Stimulated activated CD4-positive, alpha-beta T cell treated with anti-CD3 and anti-CD28 coated beads, Interleukin-4, amount 100 ng/mL, for 4 hours (primary cell): ENCODE measurements around the gene GNA14.
"Not testable (repeated sequence)": the region's sequence is repeated elsewhere in the genome, so short reads cannot be mapped to it uniquely, and the experiment has no call there.

Source experiments
- DNase-seq, 2 experiments: peaks; one replicate each; pipeline ENCODE4 v3.0.0-alpha.2; 2020

The GNA14 gene

DNA sequence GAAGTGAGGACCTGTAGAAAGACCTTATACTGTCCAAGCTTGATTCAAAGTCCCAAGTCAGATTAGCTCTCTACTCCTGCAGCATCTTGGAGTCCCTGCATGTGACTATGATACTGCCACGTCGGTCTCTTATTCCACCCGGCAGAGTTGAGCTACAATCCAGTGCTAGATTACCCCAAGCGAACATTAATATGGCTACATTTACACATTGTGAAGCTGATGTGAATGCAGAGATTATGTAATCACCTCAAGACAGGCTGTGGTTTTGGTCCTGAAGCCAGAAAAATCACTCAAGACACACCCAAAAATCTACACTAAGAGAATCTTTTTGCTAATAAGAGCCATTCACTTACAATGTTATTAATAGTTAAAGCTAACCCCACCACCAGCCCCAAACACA, 116.7 kb downstream of the GNA14 start:
- no peak for DNase-seq

DNA sequence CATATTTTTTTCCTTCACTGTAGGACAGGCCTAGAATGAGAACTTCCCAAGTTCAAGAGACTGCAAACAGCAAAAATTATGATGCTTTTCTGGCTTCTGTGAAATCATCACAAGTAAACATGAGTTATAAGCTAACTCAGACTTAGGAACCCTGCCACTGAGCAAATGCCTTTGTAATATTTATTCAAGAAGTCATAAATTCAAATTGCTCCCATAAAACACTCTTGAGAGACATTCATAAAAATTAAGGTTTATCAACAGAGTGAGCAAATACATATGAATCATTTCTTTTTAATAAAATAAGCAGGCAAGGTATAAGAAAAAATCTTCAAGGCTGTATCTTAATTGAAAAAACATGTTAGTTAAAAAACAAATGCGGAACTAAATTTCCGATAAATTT, 124.2 kb downstream of the GNA14 start:
- no peak for DNase-seq

DNA sequence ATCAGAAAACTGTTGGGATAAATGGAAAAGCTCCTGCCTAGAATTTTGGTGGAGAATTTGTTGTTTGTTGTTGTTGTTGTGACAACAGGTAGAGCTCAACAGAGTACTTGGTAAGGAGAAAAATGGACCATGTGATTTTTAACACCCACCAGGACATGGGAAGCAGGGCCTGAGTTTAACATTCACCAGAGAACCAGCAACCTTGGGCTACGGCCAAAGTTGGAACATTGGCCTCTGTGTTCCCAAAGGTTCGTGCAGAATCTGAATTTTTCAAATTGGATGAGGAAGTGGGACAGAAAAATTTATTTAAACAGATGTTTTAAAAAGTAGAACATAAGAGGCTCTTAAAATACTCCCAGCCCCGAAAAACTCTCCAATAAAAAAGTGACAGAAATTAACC, 127.0 kb downstream of the GNA14 start:
- DNase-seq: no peak

DNA sequence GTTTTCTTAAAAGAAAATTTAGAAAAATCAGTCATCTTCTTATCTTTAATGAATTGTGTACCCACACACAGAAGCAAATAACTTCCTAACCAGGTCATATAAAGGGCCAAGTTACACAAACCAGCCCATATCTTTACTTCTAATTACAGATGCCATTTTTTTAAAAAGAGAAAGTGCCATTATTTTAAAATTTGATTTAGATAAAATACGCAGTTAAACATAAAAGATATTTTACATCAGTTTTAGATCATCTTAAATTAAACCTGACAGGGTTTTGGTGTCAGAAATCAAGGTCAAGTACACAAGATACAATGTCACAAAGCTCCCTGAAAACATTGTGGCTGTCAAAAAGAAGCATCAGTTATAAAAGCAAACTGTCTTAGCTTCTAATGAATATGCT, 129.4 kb downstream of the GNA14 start:
- no peak for DNase-seq

DNA sequence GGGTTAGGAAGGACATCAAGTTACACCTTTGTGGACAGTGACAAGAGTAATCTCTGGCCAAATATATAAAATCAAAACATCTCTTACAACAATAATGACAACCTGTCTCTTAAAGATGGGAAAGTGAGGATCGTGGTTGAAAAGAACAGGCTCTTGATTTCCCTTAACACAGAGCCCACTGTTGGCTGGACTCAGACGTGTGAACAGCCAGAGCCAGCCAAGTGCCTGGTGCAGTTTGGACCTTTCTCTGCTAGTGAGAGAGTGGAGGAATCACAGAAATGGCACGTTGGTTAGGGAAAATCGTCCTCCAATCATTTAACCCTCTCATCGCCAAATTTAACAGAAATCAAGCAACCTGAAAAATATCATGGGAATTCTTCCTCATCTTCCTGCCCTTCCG, 131.3 kb downstream of the GNA14 start:
- DNase-seq: no peak

DNA sequence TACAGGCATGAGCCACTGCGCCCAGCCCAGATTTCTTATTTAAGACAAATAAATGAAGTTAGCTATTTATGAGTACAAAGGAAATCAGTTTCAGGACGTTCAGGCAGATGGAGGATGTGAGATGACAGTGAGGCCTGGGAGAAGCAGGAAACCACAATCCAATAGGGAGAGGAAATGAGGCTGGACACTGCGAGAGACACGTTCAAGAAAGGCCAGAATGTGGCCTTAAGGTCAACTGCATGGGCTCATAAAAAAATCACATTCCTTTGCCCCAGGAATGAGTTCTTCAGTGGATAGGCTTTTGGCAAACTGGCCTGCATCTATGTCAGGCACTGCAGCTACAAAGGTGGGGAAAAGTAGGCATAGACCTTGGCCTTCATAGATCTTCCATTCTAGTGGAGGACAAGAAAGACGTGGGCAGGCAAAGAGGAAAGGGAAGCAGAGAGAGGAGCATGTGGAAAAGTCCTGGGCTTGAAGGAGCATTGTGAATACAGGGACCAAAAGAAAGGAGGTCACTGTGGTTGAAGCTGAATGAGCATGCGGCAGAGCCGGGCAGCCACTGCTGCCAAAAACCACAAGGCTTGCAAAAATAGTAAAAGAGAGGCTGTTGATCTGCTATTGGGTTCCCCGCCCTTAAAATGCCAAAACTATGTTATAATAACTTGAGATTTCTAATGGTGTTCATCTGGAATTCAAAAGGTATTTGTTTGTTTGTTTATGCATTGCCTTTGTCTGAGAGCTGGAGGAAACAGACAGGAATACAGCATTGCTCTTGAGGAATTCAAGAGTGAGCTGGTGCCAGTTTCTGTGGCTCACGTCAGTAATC, 133.0 kb downstream of the GNA14 start:
- no peak for DNase-seq

DNA sequence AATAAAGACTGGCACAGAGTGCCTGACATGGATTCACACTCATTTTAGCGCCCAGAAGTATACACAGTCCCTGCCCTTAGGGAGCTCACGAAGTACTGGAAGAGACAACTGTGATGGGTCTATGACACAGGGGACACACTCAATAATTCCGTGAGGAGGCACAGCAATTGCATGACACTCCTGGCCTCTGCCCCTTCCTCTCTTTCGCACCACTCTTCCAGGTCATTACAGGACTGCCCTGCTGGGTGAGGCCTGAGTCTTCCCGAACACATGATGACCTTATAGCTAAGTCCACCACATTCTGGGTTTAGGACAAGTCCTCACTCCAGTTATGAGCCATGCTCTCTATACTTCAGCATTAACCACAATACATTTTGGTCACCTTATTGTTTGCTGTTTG, 134.7 kb downstream of the GNA14 start:
- no peak for DNase-seq

DNA sequence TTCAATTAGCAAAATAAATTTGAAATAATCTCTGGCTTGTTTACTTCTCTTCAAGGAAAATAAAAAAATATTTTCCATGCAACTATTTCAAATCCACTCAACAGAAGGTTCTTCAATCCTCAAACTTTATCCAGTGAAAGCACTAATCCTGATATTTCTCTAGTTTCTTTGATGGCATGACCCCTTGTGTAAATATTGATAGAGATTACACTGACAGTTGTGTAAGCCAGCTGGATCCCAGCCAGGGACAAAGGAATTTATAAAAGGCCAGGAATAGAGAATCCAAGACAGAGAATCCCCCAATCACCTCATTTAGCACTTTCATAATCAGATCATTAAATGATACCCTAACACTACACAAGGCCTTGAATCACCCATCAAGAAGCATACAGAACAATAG, 135.2 kb downstream of the GNA14 start:
- no peak for DNase-seq

DNA sequence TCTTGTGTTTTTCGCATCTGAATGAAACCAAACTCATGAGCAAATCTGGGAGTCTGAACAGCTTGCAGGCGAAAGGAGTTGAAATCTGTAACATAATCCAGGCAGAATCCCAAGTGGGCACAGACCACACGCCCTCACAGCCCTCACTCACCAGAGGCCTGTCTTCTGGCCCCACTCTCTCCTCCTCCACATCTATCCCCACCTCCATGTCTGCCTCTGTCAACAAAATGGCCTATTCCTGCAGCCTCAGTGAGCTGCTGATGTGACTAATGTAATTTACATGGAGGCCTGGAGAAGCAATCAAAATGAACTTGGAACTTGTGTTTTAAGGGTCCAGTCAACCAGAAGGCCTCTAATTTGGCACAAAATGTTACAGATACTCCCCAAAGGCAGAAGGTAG, 136.6 kb downstream of the GNA14 start:
- no peak for DNase-seq

DNA sequence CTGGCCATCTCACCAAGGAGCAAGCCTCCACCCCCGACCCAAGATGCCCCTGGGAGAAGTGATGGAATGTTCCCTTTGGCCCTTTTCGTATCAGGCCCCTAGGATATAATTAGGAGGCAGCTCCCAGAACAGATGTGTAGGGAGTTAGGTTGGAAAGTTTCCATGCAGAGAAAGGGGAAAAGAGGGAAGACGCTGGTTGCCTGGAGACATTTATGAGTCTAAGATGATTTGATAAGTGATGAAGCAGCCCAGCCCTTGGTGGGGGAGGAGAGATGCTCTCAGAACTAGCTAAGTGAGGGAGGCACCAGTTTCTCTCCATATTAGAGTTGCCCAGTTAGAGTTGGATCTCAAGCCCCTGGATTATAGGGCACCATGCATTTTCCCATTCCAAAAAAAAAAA, 137.5 kb downstream of the GNA14 start:
- no peak for DNase-seq

DNA sequence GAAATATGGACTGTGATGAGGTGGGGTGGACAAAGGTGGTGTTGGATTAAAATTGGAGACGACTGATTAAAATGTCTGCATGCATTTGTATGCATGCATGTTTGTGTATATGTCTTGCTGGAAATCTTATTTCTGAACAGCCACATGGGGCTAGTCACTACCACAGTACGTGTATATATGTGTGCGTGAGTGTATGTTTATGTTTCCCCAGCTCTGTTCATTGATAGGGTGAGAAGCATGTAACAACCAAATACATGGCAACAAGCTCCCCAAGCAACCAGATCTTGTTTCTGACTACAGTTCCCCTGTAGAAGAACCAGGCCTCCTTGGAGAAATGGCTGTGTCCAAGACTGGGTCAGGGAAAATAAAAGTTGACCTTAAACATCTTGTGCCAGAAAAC, 139.7 kb downstream of the GNA14 start:
- DNase-seq: no peak

DNA sequence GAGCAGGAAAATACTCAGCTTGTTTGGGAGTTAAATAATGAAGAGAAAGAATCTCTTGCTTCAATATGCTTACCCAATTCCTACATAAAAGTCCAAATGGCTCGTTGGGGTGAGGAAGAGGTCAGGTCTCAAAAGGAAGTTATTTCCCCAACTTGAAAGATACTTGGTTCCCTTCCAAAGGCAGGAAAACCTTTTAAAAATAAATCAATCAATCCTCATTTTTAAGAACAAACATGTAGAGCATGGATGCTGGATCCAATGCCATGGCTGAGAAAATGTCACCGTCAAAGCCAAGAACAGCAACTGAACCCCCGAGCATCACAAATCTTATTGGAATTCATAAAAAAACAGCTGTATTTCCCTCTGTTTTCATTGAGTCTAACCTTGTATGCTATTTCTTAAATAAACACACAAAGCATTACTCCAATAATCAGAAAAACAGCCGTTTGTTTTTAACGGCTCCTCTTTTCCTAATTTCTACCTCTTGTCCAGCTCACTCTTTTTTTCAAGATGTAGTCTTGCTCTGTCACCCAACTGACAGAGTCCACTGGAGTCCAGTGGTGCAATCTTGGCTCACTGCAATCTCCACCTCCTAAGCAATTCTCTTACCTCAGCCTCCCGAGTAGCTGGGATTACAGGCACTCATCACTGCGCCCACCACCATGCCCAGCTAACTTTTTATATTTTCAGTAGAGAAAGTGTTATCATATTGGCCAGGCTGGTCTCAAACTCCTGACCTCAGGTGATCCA, 140.7 kb downstream of the GNA14 start:
- DNase-seq: no peak

DNA sequence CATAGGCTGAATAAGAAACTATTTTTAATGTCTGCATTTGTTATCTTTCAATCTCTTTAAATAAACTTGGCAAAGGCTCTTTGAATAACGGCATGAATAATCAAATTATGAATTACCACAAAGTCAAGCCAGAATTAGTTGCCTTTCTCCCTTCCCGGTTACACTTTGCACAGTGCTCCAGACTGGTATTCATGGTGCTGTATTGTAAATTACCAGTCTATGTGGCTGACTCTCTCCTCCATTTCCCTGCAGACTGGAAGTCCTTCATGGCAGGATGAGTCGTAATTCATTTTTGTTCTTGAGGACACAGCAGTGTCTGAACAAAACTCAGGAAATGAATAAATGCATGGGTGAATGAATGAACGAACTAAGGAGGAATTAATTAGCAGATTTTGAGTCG, 142.9 kb downstream of the GNA14 start:
- DNase-seq: no peak

DNA sequence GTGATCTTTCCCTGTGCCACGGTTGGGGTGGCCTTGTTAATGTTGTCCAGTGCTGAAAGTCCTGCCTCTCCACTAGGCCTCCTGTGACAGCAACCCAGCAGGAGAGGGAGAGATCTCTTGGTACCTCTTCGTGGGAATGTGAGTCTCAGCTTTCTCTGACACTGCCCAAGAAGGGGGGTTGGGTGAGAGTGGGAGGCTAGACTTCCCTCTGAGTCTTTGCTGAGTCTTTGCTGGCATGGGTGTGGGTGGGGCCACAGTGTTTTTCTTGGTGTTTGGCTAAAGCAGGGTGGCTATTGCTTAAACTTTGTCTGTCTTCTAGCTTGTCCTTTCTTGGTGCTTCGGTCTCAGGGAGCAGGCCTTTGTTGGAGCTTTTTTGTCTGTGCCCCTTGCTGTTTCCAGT, 145.6 kb downstream of the GNA14 start:
- DNase-seq: no peak

DNA sequence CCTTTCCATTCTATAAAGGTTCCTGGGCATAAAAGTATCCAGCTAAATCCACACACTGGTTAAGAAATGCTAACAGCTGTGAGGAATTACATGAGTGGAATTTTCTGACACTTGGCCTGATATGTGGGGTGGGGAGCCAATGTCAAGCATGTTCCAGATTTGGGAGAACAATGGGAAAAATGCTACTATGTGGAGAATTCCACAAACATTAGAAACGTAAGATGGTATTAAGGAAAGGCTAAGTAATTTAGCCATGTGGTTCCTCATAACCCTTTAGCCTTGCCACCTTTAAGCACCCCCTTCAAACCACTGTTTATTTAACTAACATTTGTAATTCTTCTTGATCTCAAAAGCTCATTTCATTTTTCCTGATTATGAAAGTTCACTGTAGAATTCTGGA, 149.2 kb downstream of the GNA14 start:
- no peak for DNase-seq

DNA sequence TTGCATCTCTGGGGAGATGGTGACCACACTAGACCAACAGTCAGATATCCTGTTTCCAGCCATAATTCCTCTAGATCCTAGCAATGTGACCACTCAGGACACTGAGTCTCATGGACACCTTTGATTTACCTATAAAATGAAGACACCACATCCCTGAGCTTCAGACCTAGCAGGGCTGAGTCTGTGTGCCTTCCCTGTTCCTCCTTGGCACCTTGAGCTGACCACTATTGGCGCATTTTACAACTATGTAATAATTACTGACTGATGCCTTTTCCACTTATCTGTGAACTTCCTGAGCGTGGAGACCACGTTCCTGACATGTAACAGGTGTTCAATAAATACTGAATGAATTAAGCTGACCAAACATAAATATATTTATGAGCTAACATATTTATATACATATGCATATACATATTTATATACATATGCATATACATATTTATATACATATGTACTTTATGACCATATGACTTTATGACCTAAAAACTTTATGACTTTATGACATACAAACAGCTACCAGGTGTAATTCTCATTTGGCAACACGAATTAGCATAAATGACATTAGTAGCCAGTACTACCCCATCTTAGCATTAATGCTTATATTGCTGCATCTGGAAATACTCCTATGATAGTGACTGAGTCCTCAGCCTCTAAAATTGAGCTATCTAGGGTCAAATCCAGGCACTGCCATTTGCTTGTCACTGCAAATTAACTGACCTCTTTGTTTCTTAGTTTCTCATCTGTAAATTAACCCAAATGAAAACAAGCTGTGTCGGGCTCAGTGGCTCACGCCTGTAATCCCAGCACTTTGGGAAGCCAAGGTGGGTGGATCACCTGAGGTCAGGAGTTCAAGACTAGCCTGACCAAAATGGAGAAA, 150.6 kb downstream of the GNA14 start:
- DNase-seq: no peak

DNA sequence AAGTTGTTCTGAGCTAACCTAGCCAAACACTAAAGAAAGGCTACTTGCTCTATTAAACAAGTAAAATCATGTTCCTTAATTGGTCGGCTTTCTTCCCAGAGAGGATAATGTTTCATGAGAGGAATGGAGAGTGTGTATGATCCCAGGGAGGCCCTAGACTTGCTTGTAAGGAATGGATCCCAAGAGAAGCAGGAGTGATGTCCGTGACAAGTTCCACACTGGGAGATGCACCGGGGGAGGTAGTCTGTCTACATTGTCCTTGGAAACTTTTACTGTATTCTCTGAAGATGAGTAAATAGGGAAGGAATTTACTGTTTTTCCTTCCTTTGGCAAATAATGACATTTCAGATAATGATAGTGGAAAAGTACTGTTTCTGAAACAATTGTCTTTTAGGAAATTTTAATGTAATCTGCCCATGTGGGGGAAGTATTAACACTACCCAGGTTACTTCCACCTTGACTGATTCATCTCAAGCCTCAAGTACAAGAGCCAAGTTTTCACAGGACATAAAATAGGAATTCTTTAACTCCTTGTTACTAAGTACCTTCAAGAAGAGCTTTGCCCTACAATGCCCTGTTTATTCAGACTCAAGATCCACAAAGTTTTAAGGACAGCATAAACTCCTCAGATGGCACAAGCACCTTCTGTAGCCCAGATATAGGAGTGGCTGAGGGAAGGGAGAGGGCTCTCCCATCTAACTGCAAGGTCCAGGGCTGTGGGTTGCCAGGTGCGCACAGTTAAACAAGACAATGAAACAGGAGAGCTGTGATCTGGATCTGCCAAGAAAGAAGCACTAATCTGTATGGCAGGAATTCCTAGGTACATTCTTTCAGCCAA, 152.1 kb downstream of the GNA14 start:
- no peak for DNase-seq

DNA sequence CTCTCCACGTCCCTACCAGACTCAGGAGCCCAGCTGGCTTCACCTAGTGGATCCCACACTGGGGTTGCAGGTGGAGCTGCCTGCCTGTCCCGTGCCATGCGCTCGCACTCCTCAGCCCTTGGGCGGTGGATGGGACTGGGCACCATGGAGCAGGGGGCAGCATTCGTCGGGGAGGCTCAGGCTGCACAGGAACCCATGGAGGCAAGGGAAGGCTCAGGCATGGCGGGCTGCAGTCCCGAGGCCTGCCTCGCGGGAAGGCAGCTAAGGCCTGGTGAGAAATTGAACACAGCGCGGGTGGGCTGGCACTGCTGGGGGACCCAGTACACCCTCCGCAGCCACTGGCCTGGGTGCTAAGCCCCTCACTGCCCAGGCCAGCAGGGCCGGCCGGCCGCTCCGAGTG, 157.8 kb downstream of the GNA14 start:
- not testable (repeated sequence) for DNase-seq

DNA sequence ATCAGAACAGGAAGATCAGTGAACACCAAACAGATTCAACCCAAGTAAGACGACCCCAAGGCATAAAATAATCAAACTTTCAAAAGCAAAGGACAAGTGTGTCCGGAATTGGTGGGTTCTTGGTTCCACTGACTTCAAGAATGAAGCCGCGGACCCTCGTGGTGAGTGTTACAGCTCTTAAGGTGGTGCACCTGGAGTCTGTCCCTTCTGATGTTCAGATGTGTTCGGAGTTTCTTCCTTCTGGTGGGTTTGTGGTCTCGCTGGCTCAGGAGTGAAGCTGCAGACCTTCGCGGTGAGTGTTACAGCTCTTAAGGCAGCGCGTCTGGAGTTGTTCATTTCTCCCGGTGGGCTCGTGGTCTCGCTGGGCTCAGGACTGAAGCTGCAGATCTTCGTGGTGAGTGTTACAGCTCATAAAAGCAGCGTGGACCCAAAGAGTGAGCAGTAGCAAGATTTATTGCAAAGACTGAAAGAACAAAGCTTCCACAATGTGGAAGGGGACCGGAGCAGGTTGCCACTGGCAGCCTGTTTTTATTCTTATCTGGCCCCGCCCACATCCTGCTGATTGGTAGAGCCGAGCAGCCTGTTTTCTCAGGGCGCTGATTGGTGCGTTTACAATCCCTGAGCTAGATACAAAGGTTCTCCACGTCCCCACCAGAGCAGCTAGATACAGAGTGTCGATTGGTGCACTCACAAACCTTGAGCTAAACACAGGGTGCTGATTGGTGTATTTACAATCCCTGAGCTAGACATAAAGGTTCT, 158.5 kb downstream of the GNA14 start:
- not testable (repeated sequence) for DNase-seq

DNA sequence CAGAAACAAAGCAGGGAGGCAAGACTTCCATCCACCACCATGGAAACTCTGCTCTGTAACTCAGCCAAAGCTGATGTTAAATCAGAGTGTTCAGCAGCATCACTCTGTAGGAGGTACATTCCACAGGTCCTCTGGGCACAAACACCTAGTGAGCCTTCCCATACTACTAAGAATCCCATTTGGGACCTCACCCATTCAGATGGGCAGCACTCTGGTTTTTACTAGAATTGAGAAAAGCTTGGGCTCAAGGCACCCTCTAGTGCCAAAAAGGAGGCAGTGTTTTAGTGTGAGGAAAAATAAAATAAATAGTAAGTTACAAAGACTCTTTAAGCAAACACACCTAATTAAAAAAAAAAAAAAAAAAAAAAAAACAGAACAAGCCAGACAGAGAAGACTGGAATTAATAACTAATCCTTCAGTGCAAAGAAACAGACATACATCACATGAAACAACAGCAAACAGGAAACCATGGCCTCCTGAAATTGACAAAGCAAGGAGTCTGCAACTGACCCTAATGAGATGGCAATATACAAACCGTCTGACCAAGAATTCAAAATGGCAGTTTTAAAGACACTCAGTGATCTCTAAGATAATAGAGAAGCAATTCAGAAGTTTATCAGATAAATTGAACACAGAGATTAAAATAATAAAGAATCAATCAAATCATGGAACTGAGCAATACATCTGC, 159.5 kb downstream of the GNA14 start:
- DNase-seq: no peak

DNA sequence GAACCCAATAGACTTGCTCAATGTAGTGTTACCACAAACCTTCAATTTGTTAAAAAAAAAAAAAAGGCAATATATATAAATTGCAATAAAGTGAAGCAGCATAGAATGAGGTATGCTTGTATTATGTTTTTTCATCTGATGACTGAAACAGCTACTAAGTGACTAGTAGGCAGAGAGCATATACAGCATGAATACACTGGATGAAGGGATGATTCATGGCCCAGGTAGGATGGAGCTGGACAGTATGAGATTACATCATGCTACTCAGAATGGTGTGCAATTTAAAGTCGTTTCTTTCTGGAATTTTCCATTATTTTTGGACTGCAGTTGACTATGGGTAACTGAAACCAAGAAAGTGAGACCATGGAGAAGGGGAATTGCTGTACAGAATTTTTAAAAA, 161.2 kb downstream of the GNA14 start:
- no peak for DNase-seq
